Central memory CD4-positive, alpha-beta T cell (primary cell): ENCODE data around the gene SERBP1.
A peak's percentile ranks its signal among the peaks of the same experiment; 100 is the strongest.
"Not testable (repeated sequence)": the region's sequence is repeated elsewhere in the genome, so short reads cannot be mapped to it uniquely, and the experiment has no call there.

ENCODE experiments used
- DNase-seq: peaks from one replicate; pipeline ENCODE4 v3.0.0; 2022

The SERBP1 gene

DNA sequence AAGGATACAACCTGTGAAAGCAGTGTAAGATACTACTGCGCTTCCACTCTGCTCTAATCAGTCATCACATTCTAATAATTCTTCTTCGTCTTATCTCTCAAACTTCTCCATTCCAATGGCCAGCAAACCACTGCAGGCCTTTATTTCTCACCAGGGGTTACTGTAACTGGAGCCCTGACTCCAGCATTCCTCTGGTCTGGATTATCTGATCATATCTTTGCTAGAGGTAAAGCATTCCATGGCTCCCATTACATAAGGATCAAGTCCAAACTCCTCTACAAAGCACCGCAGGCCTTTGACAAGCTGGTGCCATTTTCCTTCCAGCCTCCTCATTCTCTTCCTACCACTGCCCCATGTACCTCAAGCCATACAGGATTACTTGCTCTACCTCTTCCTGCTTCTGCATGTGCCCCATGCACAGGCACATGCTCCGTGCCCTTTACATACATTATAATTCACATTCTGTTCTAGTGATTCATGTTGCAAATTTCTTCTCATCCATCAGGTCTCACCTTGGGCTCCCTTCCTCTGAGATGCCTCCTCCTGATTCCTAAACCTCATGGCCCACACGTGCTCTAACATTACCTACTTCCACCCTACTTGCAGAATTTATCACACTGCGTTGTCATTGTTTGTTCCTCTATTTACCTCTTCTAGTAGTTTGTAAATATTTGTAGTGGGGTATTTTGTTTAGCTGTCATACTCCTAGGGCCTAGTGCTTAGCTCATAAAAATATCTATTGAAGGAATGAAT is 9.3 kb upstream of the SERBP1 start:
- no peak for DNase-seq

DNA sequence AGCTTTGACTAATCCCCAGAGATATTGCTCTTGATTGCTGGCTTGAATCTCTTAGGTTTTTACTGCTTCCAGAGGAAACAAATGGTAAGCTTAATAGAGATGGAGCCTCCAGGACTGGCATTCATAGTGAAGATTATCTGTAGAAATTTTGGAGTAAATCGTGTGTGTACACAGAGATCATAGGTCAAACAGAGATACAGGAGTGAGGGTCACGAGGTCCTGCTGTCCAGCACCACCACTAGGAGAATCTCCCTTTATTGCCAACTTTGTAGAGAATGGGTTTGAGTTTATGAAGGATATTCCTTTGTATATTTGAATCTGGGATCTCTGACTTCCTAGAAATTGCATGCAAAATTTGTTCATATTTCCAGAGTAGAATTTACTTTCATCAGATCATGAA is 7.8 kb upstream of the SERBP1 start:
- DNase-seq: no peak

- DNase-seq: no peak
Observed at GRCh38 chr1:67436511-67437055, 6.4 kb upstream of the SERBP1 start.

DNA sequence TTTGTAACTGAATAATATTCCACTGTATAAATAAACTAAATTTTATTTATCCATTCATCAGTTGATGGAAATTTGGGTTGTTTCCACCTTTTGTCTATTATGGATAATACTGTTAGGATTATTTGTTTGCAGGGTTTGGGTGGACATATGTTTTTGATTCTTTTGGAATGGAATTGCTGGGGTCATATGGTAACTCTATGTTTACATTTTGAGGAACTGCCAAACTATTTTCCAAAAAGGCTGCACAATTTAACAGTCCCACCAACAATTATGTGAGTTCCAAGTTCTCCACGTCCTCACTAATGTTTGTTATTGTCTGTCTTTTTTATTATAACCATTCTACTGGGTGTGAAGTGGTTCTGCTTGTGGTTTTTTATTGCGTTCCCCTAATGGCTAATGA is 4.3 kb upstream of the SERBP1 start:
- no peak for DNase-seq

DNA sequence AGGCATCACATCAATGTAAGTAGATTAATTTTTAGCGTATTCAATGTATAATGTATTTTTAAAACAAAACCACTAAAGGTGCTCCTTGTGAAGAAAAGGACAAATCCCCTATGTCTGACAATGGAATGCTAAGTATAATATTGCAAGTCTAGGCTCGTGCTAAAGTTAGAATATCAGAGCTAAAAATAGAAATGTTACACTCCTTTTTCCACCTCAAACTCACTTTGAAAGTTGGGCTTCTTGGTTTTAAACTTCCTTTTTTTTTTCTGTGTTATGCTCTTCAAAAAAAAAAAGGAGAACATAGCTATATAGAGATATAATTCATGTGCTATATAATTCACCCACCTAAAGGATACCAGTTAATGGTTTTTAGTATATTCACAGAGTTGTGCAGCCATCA is 3.6 kb upstream of the SERBP1 start:
- DNase-seq: no peak

- no peak for DNase-seq
Observed at GRCh38 chr1:67432745-67433144, 2.5 kb upstream of the SERBP1 start.

DNA sequence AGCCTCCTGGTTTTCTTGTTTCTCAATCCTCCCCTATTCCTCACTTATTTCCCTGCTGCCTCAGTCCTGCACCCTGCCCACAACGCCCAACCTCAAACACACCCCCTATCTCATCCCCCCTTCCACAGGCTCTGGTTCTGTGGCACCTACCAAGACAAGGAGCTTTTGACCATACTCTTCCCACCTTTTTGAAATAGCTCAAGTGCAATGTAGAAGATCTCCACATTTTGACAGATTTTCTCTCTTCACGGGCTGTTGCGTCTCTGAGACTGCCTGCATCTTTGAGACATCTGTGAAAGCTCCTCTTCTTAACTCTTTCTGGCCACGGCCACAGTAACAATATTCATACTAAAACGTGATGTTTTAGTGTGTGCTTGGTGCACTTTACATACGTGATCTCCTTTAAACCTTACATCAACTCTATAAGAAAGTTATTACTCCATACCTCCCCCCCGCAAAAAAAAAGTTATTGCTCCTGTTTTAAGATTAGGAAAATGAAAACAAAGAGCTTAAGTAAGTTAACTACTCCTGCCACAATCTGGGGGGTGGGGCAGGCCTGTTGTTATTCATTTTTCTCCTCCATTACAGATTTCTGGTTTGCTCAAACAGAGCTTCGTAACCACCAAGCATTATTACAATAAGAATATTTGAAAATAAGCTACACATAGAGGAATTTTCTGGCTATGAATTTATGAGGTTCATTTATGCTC is 1.8 kb upstream of the SERBP1 start:
- DNase-seq: no peak

DNA sequence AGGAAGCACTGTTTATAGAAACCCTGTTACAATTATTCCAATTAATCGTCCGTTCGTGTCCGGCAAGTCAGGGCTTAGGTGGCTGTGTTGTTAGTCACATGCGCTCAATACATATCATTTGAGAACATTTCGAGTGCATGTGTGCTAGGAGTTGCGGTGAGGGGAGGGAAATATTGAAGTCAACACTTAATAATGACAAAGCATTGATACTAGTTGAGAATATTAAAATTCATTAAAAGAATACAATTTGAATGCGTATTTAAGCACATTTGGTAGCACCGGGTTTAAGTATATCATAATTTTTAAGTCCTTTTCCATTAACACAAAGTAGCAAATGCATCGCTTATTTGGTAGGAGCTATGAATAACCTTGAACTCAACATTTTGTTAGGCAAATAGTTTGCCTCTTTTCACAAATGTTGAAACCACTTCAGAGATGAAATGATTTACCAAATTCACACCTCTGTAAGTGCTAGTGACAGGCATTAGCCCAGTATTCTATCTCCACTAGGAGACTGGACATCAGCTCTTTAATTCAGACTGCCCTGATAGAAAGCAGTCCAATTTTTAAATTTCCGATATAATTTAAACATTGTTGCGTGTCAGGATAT is 1.1 kb upstream of the SERBP1 start:
- no peak for DNase-seq

GRCh38 chr1:67429528-67430357 is 459 bp downstream of the SERBP1 start:
- DNase-seq: peak; percentile 10

GRCh38 chr1:67429011-67429527 is 1.1 kb downstream of the SERBP1 start:
- DNase-seq: peak; percentile 35

- DNase-seq: no peak
Observed at GRCh38 chr1:67427947-67428346, 2.3 kb downstream of the SERBP1 start.

GRCh38 chr1:67427465-67427864 is 2.7 kb downstream of the SERBP1 start:
- no peak for DNase-seq

- DNase-seq: no peak
Observed at GRCh38 chr1:67420835-67421492, 9.2 kb downstream of the SERBP1 start.

DNA sequence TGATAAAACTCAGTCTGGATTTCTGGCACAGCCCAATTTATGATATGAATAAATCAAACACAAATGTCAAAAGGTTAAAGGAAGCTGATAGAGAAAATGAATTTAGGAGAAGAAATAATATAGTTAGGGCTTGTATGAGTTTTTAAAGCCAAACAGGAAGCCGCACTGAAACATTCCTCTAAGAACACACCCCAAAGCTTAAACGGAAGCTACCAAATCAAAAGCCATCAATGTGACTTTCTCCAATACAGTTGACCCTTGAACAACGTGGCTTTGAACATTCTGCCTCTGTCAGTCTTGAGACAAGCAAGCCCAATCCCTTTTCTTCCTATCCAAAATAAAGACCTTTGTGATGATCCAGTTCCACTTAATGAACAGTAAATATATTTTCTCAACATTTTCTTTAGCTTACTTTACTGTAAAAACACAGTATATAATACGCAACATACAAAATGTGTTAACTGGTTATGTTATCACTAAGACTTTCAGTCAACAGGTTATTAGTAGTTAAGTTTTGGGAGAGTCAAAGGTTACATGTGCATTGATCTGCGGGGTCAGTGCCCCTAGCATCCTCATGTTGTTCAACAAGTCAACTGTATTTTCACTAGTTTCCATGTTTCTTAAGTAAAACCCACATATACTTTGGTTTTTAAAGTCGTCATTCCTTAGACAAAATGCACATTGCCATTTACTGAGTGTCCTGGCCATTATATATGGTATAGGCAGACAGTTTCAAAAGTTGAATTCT is 11.2 kb downstream of the SERBP1 start:
- no peak for DNase-seq

DNA sequence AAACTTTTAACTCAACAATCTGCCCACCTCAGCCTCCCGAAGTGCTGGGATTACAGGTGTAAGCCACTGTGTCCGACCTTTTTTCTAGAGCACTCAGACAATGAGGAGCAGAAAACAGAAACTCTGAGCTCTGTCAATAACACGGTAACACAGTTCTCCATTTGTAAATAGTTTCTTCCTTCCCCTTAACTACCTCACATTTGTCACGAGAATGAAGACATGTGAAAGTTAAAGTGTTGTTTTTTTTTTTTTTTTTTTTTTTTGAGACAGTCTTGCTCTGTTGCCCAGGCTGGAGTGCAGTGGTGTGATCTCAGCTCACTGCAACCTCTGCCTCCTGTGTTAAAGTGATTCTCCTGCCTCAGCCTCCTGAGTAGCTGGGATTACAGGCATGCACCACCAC is 12.5 kb downstream of the SERBP1 start:
- not testable (repeated sequence) for DNase-seq

DNA sequence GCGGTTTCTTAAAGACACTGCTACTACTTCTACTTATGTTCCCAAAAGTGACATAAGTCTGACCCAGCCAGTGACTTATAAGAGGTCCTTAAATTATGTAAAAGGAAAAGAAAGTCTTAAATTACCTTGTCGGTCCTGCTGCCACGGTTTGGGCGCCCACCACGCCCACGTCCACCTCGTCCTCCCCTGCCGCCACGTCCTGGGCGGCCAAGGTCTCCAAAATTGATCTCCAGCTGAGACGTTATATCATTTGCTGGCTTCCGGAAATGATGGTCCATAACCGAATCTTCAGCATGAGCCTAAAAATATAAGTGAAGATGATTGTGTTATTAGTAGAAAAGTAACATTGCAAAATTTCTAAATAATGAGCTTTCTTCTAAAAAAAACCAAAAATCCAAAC is 15.2 kb downstream of the SERBP1 start:
- no peak for DNase-seq

DNA sequence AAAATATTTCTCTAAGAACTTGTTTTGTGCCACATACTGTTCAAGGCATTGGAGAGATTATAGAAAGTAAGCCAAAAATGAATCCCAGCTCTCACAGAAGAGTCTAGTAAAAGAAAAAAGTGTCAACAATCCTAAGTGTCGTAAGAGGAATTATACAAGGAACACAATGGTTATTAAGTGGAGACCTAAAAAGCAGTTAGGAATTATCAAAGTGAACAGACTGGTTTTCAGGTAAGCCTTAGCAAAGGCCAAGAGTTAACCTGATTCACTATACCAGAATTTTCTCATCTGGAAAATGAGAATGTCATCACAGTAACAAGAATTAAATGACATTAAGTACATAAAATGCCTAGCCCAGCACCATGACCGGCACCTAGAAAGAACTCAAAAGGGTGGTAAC is 15.6 kb downstream of the SERBP1 start:
- DNase-seq: no peak

GRCh38 chr1:67413101-67413500 is 17.1 kb downstream of the SERBP1 start:
- not testable (repeated sequence) for DNase-seq

- DNase-seq: no peak
Observed at GRCh38 chr1:67408148-67408547, 22.1 kb downstream of the SERBP1 start.

DNA sequence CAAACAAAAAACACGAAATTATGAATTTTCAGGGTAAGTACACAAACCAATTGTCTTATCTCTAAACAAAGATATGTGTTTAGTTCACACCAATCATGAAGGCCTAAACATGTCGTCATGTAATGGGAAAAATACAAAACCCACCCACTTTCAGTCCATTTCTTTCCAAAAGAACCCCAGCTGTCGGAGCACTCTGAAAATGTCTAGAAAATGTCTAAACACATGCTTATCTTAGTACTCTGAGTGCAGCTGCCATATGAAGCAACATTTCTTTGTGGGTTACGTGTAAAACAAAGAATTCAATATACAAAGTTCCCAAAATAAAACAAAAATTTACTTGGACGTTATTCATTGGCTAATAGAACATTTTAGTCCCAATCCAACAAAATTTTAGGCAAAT is 22.7 kb downstream of the SERBP1 start:
- DNase-seq: no peak
